Kidney epithelial cell (primary cell): ENCODE data around the gene ZNF787. TPM values are rescaled to one million over a fixed set of nuclear protein-coding genes. Genes with fewer than 3 reads are reported as not detected.
A peak's percentile ranks its signal among the peaks of the same experiment; 100 is the strongest.

Experiments used
- DNase-seq: peaks from one replicate; pipeline ENCODE4 v3.0.0-alpha.2; 2010; ENCODE audit warnings: low read depth
- H3K27me3 ChIP-seq: 2 replicates; pipeline ENCODE4 v1.6.0; 2011; ENCODE audit warnings: low read length; ENCODE audit not compliant: control insufficient read depth, insufficient read depth
- H3K36me3 ChIP-seq: 2 replicates; pipeline ENCODE4 v1.5.1; 2011; ENCODE audit warnings: low read length; ENCODE audit not compliant: control insufficient read depth, insufficient read depth
- H3K4me3 ChIP-seq: 2 replicates; pipeline ENCODE4 v1.5.1; 2011; ENCODE audit warnings: low read depth, mild to moderate bottlenecking, control low read depth, low read length
- CTCF ChIP-seq: IDR thresholded peaks from 2 replicates; pipeline ENCODE4 v1.5.1; 2011; ENCODE audit warnings: mild to moderate bottlenecking, moderate library complexity, low read length, control low read depth, inconsistent platforms; ENCODE audit not compliant: insufficient read depth, poor library complexity, severe bottlenecking
- total RNA-seq: library from RNA; depleted of rRNA; stranded (reverse); fragments of >200 nt; gene quantifications from 2 replicates; pipeline ENCODE4 v1.2.3, GENCODE V29; 2015

The ZNF787 gene
- 26.6 and 38.3 TPM in 2 replicates for total RNA-seq

GRCh38 chr19:56121180-56122167 is at the start of gene ZNF787:
ZNF787 (minus strand) TSS chr19:56121295; CDS start chr19:56103217, 18,078 bp downstream.
- DNase-seq, result peak; percentile 65
- TF ChIP-seq CTCF, result no peak
- peak within 1 kb of the TSS; percentile 60 for H3K4me3 ChIP-seq

DNA sequence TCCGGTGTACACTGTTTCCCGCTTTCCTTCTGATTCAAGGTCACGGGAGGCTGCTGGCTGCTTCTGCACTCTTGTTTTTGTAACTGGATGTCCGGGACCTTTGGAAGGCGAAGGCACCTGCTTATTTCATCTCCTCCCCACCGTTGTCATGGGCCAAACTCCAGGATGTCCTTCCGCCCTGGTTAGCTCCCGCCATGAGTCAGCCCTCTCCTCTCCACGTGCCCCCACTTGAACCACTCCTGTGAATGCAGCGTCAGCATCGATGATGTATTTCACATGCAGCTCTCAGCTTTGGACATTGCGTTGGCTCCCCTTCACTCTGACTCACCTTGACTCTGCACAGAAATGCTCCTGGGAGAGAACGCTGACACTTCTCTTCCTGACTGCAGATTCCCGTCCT is 49.2 kb upstream of the ZNF787 start:
- no peak overlapping the region for H3K4me3 ChIP-seq
- DNase-seq, result peak; percentile 78
- no peaks in the 10 kb centered on the region for H3K36me3 ChIP-seq
- peaks cover 10% of the 10 kb centered on the region for H3K27me3 ChIP-seq
- TF ChIP-seq CTCF, result no peak

More at GRCh38 chr19:56121180-56122167, at the start of gene ZNF787:
- Histone ChIP-seq H3K36me3 (peaks cover 1% of the 10 kb centered on the region), H3K27me3 (no peaks in the 10 kb centered on the region)

- no peak for TF ChIP-seq CTCF
- no peak for DNase-seq
- Histone ChIP-seq H3K36me3 (no peaks in the 10 kb centered on the region), H3K27me3 (no peaks in the 10 kb centered on the region), H3K4me3 (no peak overlapping the region)
Measured at GRCh38 chr19:56167064-56167578, 46.0 kb upstream of the ZNF787 start.

DNA sequence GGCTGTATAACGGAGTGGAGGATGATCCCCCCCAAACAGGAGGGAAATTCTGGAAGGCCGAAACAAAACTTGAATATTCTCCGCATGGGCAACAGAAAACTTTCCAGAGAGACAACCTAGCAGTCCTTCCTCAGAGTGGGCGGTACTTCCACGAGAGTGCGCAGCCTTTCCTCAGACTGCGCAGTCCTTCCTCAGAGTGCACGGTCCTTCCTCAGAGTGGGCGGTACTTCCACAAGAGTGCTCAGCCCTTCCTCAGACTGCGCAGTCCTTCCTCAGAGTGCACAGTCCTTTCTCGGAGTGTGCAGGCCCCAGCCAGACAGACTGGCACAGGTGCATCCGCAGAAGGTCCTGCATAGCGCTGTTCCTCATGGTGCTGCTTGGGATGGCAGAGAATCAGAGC is 42.0 kb upstream of the ZNF787 start:
- Histone ChIP-seq H3K36me3 (no peaks in the 10 kb centered on the region), H3K27me3 (no peaks in the 10 kb centered on the region), H3K4me3 (no peak overlapping the region)
- TF ChIP-seq CTCF, result no peak
- DNase-seq, result no peak

DNA sequence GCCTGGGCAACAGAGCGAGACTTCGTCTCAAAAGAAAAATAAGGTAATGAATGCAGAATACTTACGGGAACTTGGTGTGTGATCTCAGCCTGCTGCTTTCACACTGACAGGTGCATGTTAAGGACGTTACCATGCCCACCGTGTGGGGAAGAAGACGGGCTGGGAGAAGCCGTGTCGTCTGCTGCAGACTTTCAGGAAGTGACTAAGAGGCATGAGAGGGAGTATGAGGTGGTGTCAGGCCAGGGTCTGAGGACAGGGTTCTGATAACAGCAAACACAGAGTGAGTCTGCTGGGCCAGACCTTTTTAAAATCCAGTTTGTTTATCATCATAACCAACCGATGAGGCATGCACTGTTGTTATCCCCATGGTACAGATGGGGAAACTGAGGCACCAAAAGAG is 41.2 kb upstream of the ZNF787 start:
- DNase-seq, result peak; percentile 74
- no peak for TF ChIP-seq CTCF
- Histone ChIP-seq H3K27me3 (no peaks in the 10 kb centered on the region), H3K4me3 (no peak overlapping the region), H3K36me3 (no peaks in the 10 kb centered on the region)
